HEK293 (cell line): ENCODE data around the gene MRM1.

Source experiments
- CTCF ChIA-PET: fragments of 350-600 bp; formaldehyde crosslinking; extraction: SDS; loops from one replicate; lab custom pipeline; 2021; ENCODE audit warnings: antibody characterized with exemption; lab: Yijun Ruan, JAX
- POLR2A ChIA-PET: fragments of 300-600 bp; formaldehyde crosslinking; extraction: SDS; loops from one replicate; lab custom pipeline; 2020; ENCODE audit warnings: antibody characterized with exemption, inconsistent platforms; lab: Yijun Ruan, JAX
- H3K27ac ChIP-seq: fragments of 200-500 bp; sonication (Bioruptor generic); 2 replicates; pipeline ENCODE4 v1.5.1; 2014; ENCODE audit warnings: low read depth, low read length, control low read depth, inconsistent platforms; ENCODE audit errors: extremely low read depth
- H3K36me3 ChIP-seq, 2 experiments: fragments of 200-500 bp in 1 of 2; sonication (Bioruptor generic) in 1 of 2; 1 replicate in 1 of 2; 2 replicates in 1 of 2; pipeline ENCODE4 v1.5.1; 2014 to 2017; ENCODE audit warnings: inconsistent platforms in 2 of 2, low read length in 2 of 2; ENCODE audit not compliant: control insufficient read depth in 2 of 2, insufficient read depth in 1 of 2
- H3K4me1 ChIP-seq: fragments of 200-500 bp; sonication (Bioruptor generic); 2 replicates; pipeline ENCODE4 v1.5.1; 2014; ENCODE audit warnings: mild to moderate bottlenecking, low read length, inconsistent platforms; ENCODE audit not compliant: control insufficient read depth, insufficient read depth
- H3K4me3 ChIP-seq: 2 replicates; pipeline ENCODE4 v1.5.1; 2011; ENCODE audit warnings: low read depth, mild to moderate bottlenecking, control low read depth, low read length, moderate library complexity
- H3K9me3 ChIP-seq: fragments of 200-500 bp; sonication (Bioruptor generic); 2 replicates; pipeline ENCODE4 v1.5.1; 2014; ENCODE audit warnings: low read depth, low read length, inconsistent platforms; ENCODE audit not compliant: control insufficient read depth, insufficient read depth
- EGR2 ChIP-seq: fragments of 450-650 bp; formaldehyde crosslinking; IDR thresholded peaks from 2 replicates; pipeline ENCODE4 v1.5.1; 2016; ENCODE audit warnings: low read depth, missing biosample characterization, missing genetic modification characterization
- KLF1 ChIP-seq: fragments of 450-650 bp; formaldehyde crosslinking; IDR thresholded peaks from 2 replicates; pipeline ENCODE4 v1.5.1; 2016; ENCODE audit warnings: missing biosample characterization, missing genetic modification characterization
- SCRT1 ChIP-seq: fragments of 450-650 bp; formaldehyde crosslinking; IDR thresholded peaks from 2 replicates; pipeline ENCODE4 v1.5.1; 2016; ENCODE audit warnings: missing biosample characterization, missing genetic modification characterization, borderline replicate concordance
- WT1 ChIP-seq: fragments of 450-650 bp; formaldehyde crosslinking; IDR thresholded peaks from 2 replicates; pipeline ENCODE4 v1.5.1; 2016; ENCODE audit warnings: missing biosample characterization, missing genetic modification characterization
- ZBTB1 ChIP-seq: fragments of 450-650 bp; formaldehyde crosslinking; IDR thresholded peaks from 2 replicates; pipeline ENCODE4 v1.5.1; 2016; ENCODE audit warnings: missing biosample characterization, missing genetic modification characterization
- ZFHX2 ChIP-seq: fragments of 450-650 bp; formaldehyde crosslinking; conservative IDR thresholded peaks from 2 replicates; pipeline ENCODE4 v1.5.1; 2016; ENCODE audit warnings: missing biosample characterization, missing genetic modification characterization
- ZNF311 ChIP-seq: fragments of 450-650 bp; formaldehyde crosslinking; IDR thresholded peaks from 2 replicates; pipeline ENCODE4 v1.5.1; 2017; ENCODE audit warnings: missing biosample characterization, missing genetic modification characterization, borderline replicate concordance
- ZNF514 ChIP-seq: fragments of 450-650 bp; formaldehyde crosslinking; IDR thresholded peaks from 2 replicates; pipeline ENCODE4 v1.5.1; 2016; ENCODE audit warnings: missing biosample characterization, missing genetic modification characterization
- ZNF530 ChIP-seq: fragments of 450-650 bp; formaldehyde crosslinking; IDR thresholded peaks from 2 replicates; pipeline ENCODE4 v1.5.1; 2016; ENCODE audit warnings: low read depth, missing biosample characterization, missing genetic modification characterization
- ZNF561 ChIP-seq: fragments of 450-650 bp; IDR thresholded peaks from 2 replicates; pipeline ENCODE4 v1.5.1; 2018; ENCODE audit warnings: missing biosample characterization, missing genetic modification characterization, borderline replicate concordance
- ZNF600 ChIP-seq: fragments of 450-650 bp; formaldehyde crosslinking; IDR thresholded peaks from 2 replicates; pipeline ENCODE4 v1.5.1; 2016; ENCODE audit warnings: missing biosample characterization, missing genetic modification characterization
- ZNF621 ChIP-seq: fragments of 450-650 bp; formaldehyde crosslinking; IDR thresholded peaks from 2 replicates; pipeline ENCODE4 v1.5.1; 2017; ENCODE audit warnings: missing biosample characterization, missing genetic modification characterization
- ZNF701 ChIP-seq: fragments of 450-650 bp; formaldehyde crosslinking; IDR thresholded peaks from 2 replicates; pipeline ENCODE4 v1.5.1; 2016; ENCODE audit warnings: missing biosample characterization, missing genetic modification characterization
- TF ChIP-seq, protein P1 (sequence below): fragments of 450-650 bp; formaldehyde crosslinking; conservative IDR thresholded peaks from 2 replicates; pipeline ENCODE4 v1.5.1; 2016; ENCODE audit warnings: low read depth, missing biosample characterization, missing genetic modification characterization
- TF ChIP-seq, protein P2 (sequence below): fragments of 450-650 bp; formaldehyde crosslinking; IDR thresholded peaks from 2 replicates; pipeline ENCODE4 v1.5.1; 2017; ENCODE audit warnings: missing biosample characterization, missing genetic modification characterization
- TF ChIP-seq, protein P3 (sequence below): fragments of 450-650 bp; formaldehyde crosslinking; IDR thresholded peaks from 2 replicates; pipeline ENCODE4 v1.5.1; 2016; ENCODE audit warnings: missing biosample characterization, missing genetic modification characterization
- TF ChIP-seq, protein P4 (sequence below): fragments of 450-650 bp; formaldehyde crosslinking; IDR thresholded peaks from 2 replicates; pipeline ENCODE4 v1.5.1; 2017; ENCODE audit warnings: missing biosample characterization, mild to moderate bottlenecking, missing genetic modification characterization, moderate library complexity
- TF ChIP-seq, protein P5 (sequence below): fragments of 450-650 bp; formaldehyde crosslinking; IDR thresholded peaks from 2 replicates; pipeline ENCODE4 v1.5.1; 2016; ENCODE audit warnings: missing biosample characterization, missing genetic modification characterization

Gene MRM1

DNA sequence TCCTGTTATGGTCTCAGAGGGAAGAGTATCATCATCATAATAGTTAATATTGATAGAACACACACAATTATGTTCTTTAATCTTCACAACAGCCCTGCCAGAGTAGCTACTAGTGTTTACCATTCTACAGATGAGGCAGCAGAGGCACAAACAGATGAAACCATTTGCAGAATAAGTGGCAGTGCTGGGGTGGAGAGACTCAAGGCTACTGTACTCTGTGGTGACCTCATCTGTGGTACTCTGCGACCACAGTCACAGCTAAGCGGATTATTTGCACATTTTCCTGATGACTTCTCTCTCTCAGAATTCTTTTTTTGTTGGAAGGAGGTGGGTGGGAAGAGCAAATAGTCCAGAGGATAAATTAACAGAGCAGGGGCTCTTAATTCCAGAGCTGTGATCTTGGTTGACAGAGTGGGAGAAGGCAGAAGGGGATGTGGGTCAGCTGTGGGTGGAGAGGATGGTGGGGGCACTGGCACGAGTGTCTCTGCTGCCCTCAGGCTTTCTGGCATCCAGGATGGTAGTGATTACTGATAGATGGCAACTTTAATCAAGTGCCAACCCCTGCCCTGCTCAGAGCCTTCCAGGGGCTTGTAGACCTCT lies 41.8 kb downstream of the MRM1 start (continued):
- TF ChIP-seq ZNF514 (tag by site-specific recombination) (no peak), EGR2 (peak; percentile 97), ZNF311 (tag by site-specific recombination) (no peak), SCRT1 (tag by site-specific recombination) (no peak), ZFHX2 (tag by site-specific recombination) (peak; percentile 96)
- TF ChIP-seq, protein P1, sequence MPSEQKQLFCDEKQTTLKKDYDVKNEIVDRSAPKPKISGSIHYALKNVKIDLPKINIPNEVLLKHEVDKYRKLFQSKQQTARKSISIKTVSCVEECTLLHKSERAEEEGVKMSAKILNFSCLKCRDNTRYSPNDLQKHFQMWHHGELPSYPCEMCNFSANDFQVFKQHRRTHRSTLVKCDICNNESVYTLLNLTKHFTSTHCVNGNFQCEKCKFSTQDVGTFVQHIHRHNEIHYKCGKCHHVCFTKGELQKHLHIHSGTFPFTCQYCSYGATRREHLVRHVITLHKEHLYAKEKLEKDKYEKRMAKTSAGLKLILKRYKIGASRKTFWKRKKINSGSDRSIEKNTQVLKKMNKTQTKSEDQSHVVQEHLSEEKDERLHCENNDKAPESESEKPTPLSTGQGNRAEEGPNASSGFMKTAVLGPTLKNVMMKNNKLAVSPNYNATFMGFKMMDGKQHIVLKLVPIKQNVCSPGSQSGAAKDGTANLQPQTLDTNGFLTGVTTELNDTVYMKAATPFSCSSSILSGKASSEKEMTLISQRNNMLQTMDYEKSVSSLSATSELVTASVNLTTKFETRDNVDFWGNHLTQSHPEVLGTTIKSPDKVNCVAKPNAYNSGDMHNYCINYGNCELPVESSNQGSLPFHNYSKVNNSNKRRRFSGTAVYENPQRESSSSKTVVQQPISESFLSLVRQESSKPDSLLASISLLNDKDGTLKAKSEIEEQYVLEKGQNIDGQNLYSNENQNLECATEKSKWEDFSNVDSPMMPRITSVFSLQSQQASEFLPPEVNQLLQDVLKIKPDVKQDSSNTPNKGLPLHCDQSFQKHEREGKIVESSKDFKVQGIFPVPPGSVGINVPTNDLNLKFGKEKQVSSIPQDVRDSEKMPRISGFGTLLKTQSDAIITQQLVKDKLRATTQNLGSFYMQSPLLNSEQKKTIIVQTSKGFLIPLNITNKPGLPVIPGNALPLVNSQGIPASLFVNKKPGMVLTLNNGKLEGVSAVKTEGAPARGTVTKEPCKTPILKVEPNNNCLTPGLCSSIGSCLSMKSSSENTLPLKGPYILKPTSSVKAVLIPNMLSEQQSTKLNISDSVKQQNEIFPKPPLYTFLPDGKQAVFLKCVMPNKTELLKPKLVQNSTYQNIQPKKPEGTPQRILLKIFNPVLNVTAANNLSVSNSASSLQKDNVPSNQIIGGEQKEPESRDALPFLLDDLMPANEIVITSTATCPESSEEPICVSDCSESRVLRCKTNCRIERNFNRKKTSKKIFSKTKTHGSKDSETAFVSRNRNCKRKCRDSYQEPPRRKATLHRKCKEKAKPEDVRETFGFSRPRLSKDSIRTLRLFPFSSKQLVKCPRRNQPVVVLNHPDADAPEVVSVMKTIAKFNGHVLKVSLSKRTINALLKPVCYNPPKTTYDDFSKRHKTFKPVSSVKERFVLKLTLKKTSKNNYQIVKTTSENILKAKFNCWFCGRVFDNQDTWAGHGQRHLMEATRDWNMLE (tag by site-specific recombination) = no peak
- TF ChIP-seq, all 188 proteins: peak for 6

DNA sequence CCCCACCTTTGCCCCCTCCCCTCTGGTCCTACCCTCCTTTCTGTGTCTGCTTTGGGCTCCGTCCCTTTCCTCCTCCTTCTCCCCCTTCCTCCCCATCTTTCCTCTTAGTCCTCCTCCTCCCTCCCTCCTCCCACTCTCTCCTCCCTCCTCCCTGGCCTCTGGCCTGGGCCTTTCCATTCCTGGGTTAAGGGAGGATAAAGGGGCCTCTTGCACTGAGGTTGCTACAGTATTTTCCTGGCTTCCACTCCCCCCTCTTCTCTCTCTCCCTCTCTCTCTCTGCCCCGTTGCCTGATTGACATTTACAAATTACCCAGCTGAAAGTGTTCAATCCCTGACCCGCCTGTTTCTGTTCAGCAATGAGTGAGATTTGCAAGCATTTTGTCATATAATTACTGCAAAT lies 44.0 kb downstream of the MRM1 start:
- POLR2A ChIA-PET = no interaction called here
- no peak overlapping the region for H3K27ac ChIP-seq
- TF ChIP-seq, protein P2, sequence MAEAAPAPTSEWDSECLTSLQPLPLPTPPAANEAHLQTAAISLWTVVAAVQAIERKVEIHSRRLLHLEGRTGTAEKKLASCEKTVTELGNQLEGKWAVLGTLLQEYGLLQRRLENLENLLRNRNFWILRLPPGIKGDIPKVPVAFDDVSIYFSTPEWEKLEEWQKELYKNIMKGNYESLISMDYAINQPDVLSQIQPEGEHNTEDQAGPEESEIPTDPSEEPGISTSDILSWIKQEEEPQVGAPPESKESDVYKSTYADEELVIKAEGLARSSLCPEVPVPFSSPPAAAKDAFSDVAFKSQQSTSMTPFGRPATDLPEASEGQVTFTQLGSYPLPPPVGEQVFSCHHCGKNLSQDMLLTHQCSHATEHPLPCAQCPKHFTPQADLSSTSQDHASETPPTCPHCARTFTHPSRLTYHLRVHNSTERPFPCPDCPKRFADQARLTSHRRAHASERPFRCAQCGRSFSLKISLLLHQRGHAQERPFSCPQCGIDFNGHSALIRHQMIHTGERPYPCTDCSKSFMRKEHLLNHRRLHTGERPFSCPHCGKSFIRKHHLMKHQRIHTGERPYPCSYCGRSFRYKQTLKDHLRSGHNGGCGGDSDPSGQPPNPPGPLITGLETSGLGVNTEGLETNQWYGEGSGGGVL (tag by site-specific recombination) = peak; percentile 61
- no peak for TF ChIP-seq ZNF621 (tag by site-specific recombination)
- no peak for TF ChIP-seq WT1
- TF ChIP-seq, protein P3, sequence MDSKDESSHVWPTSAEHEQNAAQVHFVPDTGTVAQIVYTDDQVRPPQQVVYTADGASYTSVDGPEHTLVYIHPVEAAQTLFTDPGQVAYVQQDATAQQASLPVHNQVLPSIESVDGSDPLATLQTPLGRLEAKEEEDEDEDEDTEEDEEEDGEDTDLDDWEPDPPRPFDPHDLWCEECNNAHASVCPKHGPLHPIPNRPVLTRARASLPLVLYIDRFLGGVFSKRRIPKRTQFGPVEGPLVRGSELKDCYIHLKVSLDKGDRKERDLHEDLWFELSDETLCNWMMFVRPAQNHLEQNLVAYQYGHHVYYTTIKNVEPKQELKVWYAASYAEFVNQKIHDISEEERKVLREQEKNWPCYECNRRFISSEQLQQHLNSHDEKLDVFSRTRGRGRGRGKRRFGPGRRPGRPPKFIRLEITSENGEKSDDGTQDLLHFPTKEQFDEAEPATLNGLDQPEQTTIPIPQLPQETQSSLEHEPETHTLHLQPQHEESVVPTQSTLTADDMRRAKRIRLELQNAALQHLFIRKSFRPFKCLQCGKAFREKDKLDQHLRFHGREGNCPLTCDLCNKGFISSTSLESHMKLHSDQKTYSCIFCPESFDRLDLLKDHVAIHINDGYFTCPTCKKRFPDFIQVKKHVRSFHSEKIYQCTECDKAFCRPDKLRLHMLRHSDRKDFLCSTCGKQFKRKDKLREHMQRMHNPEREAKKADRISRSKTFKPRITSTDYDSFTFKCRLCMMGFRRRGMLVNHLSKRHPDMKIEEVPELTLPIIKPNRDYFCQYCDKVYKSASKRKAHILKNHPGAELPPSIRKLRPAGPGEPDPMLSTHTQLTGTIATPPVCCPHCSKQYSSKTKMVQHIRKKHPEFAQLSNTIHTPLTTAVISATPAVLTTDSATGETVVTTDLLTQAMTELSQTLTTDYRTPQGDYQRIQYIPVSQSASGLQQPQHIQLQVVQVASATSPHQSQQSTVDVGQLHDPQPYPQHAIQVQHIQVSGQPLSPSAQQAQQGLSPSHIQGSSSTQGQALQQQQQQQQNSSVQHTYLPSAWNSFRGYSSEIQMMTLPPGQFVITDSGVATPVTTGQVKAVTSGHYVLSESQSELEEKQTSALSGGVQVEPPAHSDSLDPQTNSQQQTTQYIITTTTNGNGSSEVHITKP (tag by site-specific recombination) = peak; percentile 46
- peak; percentile 35; the same call in 1 of the 2 replicates for TF ChIP-seq ZFHX2 (tag by site-specific recombination)
- peak; percentile 50; the same call in 1 of the 2 replicates for TF ChIP-seq EGR2
- TF ChIP-seq KLF1 (tag by site-specific recombination) = no peak
- TF ChIP-seq, all 188 proteins: peak for 4
- Histone ChIP-seq H3K9me3 (no peaks in the 10 kb centered on the region), H3K4me3 (no peak overlapping the region), H3K4me1 (peaks cover 6% of the 10 kb centered on the region), H3K36me3 (no peaks in the 10 kb centered on the region)
- CTCF ChIA-PET = interaction anchor here (0.6 to 0.7 kb wide), 2 partner anchors 20 kb away, joined by 3 read pairs; no protein-coding TSS in a partner anchor

DNA sequence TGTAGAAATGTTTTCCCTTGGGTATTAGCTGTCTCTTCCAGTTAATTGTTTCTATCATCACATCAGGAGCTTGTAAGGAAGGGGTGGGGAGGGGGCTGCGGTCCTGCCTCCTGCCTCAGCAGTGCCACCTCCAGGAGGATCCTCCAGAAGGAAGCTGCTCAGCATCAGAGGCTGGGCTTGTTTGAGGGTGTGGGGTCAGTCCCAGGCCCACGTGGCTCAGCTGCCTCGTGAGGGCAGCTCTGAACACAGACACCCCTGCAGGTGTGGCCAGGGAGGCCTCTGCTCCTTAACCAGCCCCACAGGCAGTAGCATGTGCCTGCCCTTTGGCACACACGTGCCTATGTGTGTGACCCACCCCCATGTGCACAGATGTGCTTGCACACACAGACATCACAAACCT lies 46.3 kb downstream of the MRM1 start:
- no peak overlapping the region for H3K4me3 ChIP-seq
- H3K27ac ChIP-seq = no peak overlapping the region
- ChIA-PET CTCF (interaction anchor here (0.6 to 1.5 kb wide), 9 partner anchors 8 to 948 kb away, joined by 3 to 5 read pairs (median 4); no protein-coding TSS in a partner anchor), POLR2A (interaction anchor here (0.9 kb wide), 1 partner anchor 47 kb away, joined by 3 read pairs; the partner anchor contains the start of gene MRM1)
- no peaks in the 10 kb centered on the region for H3K9me3 ChIP-seq
- H3K4me1 ChIP-seq = no peaks in the 10 kb centered on the region
- H3K36me3 ChIP-seq = no peaks in the 10 kb centered on the region
- TF ChIP-seq, protein P4, sequence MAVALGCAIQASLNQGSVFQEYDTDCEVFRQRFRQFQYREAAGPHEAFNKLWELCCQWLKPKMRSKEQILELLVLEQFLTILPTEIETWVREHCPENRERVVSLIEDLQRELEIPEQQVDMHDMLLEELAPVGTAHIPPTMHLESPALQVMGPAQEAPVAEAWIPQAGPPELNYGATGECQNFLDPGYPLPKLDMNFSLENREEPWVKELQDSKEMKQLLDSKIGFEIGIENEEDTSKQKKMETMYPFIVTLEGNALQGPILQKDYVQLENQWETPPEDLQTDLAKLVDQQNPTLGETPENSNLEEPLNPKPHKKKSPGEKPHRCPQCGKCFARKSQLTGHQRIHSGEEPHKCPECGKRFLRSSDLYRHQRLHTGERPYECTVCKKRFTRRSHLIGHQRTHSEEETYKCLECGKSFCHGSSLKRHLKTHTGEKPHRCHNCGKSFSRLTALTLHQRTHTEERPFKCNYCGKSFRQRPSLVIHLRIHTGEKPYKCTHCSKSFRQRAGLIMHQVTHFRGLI (tag by site-specific recombination) = no peak
- TF ChIP-seq ZNF600 (tag by site-specific recombination) (no peak), ZNF530 (tag by site-specific recombination) (no peak), ZNF701 (tag by site-specific recombination) (no peak), ZBTB1 (no peak), ZNF561 (tag by site-specific recombination) (no peak)
- TF ChIP-seq, protein P5, sequence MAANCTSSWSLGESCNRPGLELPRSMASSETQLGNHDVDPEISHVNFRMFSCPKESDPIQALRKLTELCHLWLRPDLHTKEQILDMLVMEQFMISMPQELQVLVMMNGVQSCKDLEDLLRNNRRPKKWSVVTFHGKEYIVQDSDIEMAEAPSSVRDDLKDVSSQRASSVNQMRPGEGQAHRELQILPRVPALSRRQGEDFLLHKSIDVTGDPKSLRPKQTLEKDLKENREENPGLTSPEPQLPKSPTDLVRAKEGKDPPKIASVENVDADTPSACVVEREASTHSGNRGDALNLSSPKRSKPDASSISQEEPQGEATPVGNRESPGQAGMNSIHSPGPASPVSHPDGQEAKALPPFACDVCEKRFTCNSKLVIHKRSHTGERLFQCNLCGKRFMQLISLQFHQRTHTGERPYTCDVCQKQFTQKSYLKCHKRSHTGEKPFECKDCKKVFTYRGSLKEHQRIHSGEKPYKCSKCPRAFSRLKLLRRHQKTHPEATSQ (tag by site-specific recombination) = no peak
